GM06990 (cell line): ENCODE results near the gene CSF2.

Experiments
- DNase-seq: peaks from one replicate; pipeline ENCODE4 v3.0.0-alpha.2; 2011; ENCODE audit not compliant: insufficient read length; ENCODE audit errors: extremely low read depth
- H3K27me3 ChIP-seq: replicated peaks from 2 replicates; pipeline ENCODE4 v1.6.0; 2011; ENCODE audit warnings: low read length; ENCODE audit not compliant: control insufficient read depth, insufficient read depth
- H3K36me3 ChIP-seq: 2 replicates; pipeline ENCODE4 v1.5.1; 2011; ENCODE audit warnings: low read length; ENCODE audit not compliant: control insufficient read depth, insufficient read depth
- H3K4me3 ChIP-seq: replicated peaks from 2 replicates; pipeline ENCODE4 v1.5.1; 2011; ENCODE audit warnings: low read depth, mild to moderate bottlenecking, control low read depth, low read length
- TF ChIP-seq, protein P1 (sequence below): IDR thresholded peaks from 2 replicates; pipeline ENCODE4 v1.5.1; 2011; ENCODE audit warnings: low read length, control low read depth, mild to moderate bottlenecking, inconsistent platforms; ENCODE audit not compliant: insufficient read depth, poor library complexity, severe bottlenecking

The CSF2 gene

GRCh38 chr5:132109494-132110053, 36.0 kb downstream of the CSF2 start:
- no peak overlapping the region for H3K4me3 ChIP-seq
- H3K27me3 ChIP-seq: no peaks in the 10 kb centered on the region
- no peaks in the 10 kb centered on the region for H3K36me3 ChIP-seq
- no peak for DNase-seq
- TF ChIP-seq, protein P1, sequence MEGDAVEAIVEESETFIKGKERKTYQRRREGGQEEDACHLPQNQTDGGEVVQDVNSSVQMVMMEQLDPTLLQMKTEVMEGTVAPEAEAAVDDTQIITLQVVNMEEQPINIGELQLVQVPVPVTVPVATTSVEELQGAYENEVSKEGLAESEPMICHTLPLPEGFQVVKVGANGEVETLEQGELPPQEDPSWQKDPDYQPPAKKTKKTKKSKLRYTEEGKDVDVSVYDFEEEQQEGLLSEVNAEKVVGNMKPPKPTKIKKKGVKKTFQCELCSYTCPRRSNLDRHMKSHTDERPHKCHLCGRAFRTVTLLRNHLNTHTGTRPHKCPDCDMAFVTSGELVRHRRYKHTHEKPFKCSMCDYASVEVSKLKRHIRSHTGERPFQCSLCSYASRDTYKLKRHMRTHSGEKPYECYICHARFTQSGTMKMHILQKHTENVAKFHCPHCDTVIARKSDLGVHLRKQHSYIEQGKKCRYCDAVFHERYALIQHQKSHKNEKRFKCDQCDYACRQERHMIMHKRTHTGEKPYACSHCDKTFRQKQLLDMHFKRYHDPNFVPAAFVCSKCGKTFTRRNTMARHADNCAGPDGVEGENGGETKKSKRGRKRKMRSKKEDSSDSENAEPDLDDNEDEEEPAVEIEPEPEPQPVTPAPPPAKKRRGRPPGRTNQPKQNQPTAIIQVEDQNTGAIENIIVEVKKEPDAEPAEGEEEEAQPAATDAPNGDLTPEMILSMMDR: no peak

DNA sequence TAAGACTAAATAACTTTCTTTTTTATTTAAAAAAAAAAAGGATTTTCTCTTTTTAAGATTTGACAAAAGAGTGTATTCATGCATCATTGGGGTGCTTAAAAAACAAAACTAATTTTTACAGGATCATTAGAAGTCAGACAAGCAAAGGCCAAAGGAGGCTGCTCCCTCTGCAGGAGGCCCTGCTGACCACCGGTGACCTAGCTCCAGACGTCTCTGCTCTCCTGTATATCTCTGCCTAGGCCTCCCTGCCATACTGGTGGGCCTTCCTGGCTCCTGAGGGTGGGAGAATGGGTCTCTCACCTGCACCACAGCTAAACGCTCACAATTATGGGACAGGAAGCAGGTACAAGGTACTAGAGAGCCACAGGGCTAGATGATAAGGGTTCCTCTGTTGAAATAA, 36.6 kb downstream of the CSF2 start:
- H3K4me3 ChIP-seq: no peak overlapping the region
- H3K36me3 ChIP-seq: no peaks in the 10 kb centered on the region
- no peaks in the 10 kb centered on the region for H3K27me3 ChIP-seq
- no peak for DNase-seq
- TF ChIP-seq, protein P1: no peak

DNA sequence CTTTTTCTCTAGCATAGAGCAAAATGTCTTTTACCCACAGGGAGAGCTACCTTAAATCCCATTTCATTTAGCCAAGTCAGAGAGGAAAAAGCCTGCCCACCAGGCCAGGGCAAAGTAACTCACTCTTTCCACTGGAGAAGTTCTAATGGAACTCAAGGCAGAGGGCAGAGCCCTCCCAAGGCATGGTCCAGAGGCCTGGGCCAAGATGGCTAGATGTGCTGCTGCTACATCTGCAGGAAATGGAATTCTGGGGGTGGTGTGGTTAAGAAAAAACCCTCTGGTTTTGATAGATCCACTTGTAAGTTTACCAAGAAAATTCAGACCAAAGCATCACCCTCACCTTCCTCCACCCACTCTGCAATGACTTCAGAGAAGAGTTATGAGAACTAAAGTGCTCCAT, 37.3 kb downstream of the CSF2 start:
- Histone ChIP-seq H3K36me3 (no peaks in the 10 kb centered on the region), H3K4me3 (no peak overlapping the region), H3K27me3 (no peaks in the 10 kb centered on the region)
- no peak for DNase-seq
- TF ChIP-seq, protein P1: no peak

- Histone ChIP-seq H3K4me3 (no peak overlapping the region), H3K27me3 (no peaks in the 10 kb centered on the region; the same call in 1 of the 2 replicates), H3K36me3 (no peaks in the 10 kb centered on the region)
- DNase-seq: no peak
- TF ChIP-seq, protein P1: no peak
Measured at GRCh38 chr5:132112111-132112510, 38.5 kb downstream of the CSF2 start.

- DNase-seq: no peak
- Histone ChIP-seq H3K27me3 (no peaks in the 10 kb centered on the region; the same call in 1 of the 2 replicates), H3K36me3 (no peaks in the 10 kb centered on the region), H3K4me3 (no peak overlapping the region)
- TF ChIP-seq, protein P1: no peak
Measured at GRCh38 chr5:132114150-132115121, 40.8 kb downstream of the CSF2 start.
